ENCODE results near the gene CADM2.
A peak's percentile ranks its signal among the peaks of the same experiment; 100 is the strongest.
"Not testable (repeated sequence)": the region's sequence is repeated elsewhere in the genome, so short reads cannot be mapped to it uniquely, and the experiment has no call there.

CADM2 gene

GRCh38 chr3:84958495-84959469 is at the start of gene CADM2:
Gene CADM2 (plus strand): TSS chr3:84958989.
- DNase-seq (ENCODE audit: low read depth): peak; percentile 35

- not testable (repeated sequence) for DNase-seq (ENCODE audit: low read depth)
Observed at GRCh38 chr3:84918592-84918991, 40.2 kb upstream of the CADM2 start.

GRCh38 chr3:84922682-84923081 is 36.1 kb upstream of the CADM2 start:
- no peak for DNase-seq (ENCODE audit: low read depth)

GRCh38 chr3:84925571-84925970 is 33.2 kb upstream of the CADM2 start:
- no peak for DNase-seq (ENCODE audit: low read depth)

GRCh38 chr3:84943379-84943778 is 15.4 kb upstream of the CADM2 start:
- DNase-seq (ENCODE audit: low read depth): no peak

- DNase-seq (ENCODE audit: low read depth): no peak
Observed at GRCh38 chr3:84946240-84946639, 12.5 kb upstream of the CADM2 start.

- no peak for DNase-seq (ENCODE audit: low read depth)
Observed at GRCh38 chr3:84959470-84960271, 882 bp downstream of the CADM2 start.

- no peak for DNase-seq (ENCODE audit: low read depth)
Observed at GRCh38 chr3:84960581-84960980, 1.8 kb downstream of the CADM2 start.

GRCh38 chr3:84961011-84961410 is 2.2 kb downstream of the CADM2 start:
- DNase-seq (ENCODE audit: low read depth): no peak

- DNase-seq (ENCODE audit: low read depth): no peak
Observed at GRCh38 chr3:84961521-84962255, 2.9 kb downstream of the CADM2 start.

- no peak for DNase-seq (ENCODE audit: low read depth)
Observed at GRCh38 chr3:84962415-84962814, 3.6 kb downstream of the CADM2 start.

GRCh38 chr3:84963137-84963536 is 4.3 kb downstream of the CADM2 start:
- DNase-seq (ENCODE audit: low read depth): no peak

- no peak for DNase-seq (ENCODE audit: low read depth)
Observed at GRCh38 chr3:84965141-84965540, 6.4 kb downstream of the CADM2 start.

- DNase-seq (ENCODE audit: low read depth): no peak
Observed at GRCh38 chr3:84967767-84968581, 9.2 kb downstream of the CADM2 start.

- DNase-seq (ENCODE audit: low read depth): no peak
Observed at GRCh38 chr3:84968701-84969235, 10.0 kb downstream of the CADM2 start.

GRCh38 chr3:84974347-84974746 is 15.6 kb downstream of the CADM2 start:
- no peak for DNase-seq (ENCODE audit: low read depth)

- no peak for DNase-seq (ENCODE audit: low read depth)
Observed at GRCh38 chr3:84977021-84977420, 18.2 kb downstream of the CADM2 start.

GRCh38 chr3:84978843-84979242 is 20.1 kb downstream of the CADM2 start:
- DNase-seq (ENCODE audit: low read depth): no peak

- DNase-seq (ENCODE audit: low read depth): no peak
Observed at GRCh38 chr3:84980011-84980410, 21.2 kb downstream of the CADM2 start.

GRCh38 chr3:84980456-84980855 is 21.7 kb downstream of the CADM2 start:
- no peak for DNase-seq (ENCODE audit: low read depth)

GRCh38 chr3:84983490-84983889 is 24.7 kb downstream of the CADM2 start:
- no peak for DNase-seq (ENCODE audit: low read depth)

All from stimulated activated CD8-positive, alpha-beta memory T cell treated with anti-CD3 and anti-CD28 coated beads, Interleukin-15, amount 100 ng/mL, for 24 hours (primary cell).